ENCODE measurements around the gene MCM9. TPM values are rescaled to one million over a fixed set of nuclear protein-coding genes. Genes with fewer than 3 reads are reported as not detected.

The MCM9 gene
- total RNA-seq, 1 experiment from 2014 or later = 18.6 TPM

GRCh38 chr6:118980063-118980462 lies 45.1 kb upstream of the MCM9 start:
- H3K4me1 Mint-ChIP-seq = no peaks in the 10 kb centered on the region
- H4K20me1 ChIP-seq (ENCODE audit: control insufficient read depth, insufficient read depth, insufficient read length) = no peaks in the 10 kb centered on the region
- H2BK20ac ChIP-seq (ENCODE audit: low read depth, low read length, poor library complexity, severe bottlenecking) = no peak overlapping the region
- TF ChIP-seq, protein P1, sequence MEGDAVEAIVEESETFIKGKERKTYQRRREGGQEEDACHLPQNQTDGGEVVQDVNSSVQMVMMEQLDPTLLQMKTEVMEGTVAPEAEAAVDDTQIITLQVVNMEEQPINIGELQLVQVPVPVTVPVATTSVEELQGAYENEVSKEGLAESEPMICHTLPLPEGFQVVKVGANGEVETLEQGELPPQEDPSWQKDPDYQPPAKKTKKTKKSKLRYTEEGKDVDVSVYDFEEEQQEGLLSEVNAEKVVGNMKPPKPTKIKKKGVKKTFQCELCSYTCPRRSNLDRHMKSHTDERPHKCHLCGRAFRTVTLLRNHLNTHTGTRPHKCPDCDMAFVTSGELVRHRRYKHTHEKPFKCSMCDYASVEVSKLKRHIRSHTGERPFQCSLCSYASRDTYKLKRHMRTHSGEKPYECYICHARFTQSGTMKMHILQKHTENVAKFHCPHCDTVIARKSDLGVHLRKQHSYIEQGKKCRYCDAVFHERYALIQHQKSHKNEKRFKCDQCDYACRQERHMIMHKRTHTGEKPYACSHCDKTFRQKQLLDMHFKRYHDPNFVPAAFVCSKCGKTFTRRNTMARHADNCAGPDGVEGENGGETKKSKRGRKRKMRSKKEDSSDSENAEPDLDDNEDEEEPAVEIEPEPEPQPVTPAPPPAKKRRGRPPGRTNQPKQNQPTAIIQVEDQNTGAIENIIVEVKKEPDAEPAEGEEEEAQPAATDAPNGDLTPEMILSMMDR (conservative IDR thresholded peaks at IDR 0.05) = no peak
- no peak overlapping the region for H3K56ac ChIP-seq (ENCODE audit: insufficient read length, low read depth, low read length)
- no peaks in the 10 kb centered on the region for H3K9me3 Mint-ChIP-seq
- no peak overlapping the region for H3K23ac ChIP-seq (ENCODE audit: insufficient read length, low read depth, low read length)
- H2AFZ ChIP-seq (ENCODE audit: low read length) = no peak overlapping the region
- no peak overlapping the region for H4K8ac ChIP-seq (replicated peaks; ENCODE audit: insufficient read length, low read depth, low read length)
- H2AK5ac ChIP-seq (ENCODE audit: insufficient read length, low read length) = no peak overlapping the region
- no peak overlapping the region for H3K27ac Mint-ChIP-seq
- no peak overlapping the region for H4K91ac ChIP-seq (ENCODE audit: insufficient read length, low read depth, low read length)
- H3K9ac ChIP-seq (ENCODE audit: extremely low read depth, insufficient read length, low read length) = no peak overlapping the region
- H3K4me3 Mint-ChIP-seq = no peak overlapping the region
- no peak overlapping the region for H3K14ac ChIP-seq (ENCODE audit: insufficient read depth, low read length)
- no peak overlapping the region for H2BK15ac ChIP-seq (ENCODE audit: low read depth, low read length)
- H2BK120ac ChIP-seq (ENCODE audit: low read depth, low read length, poor library complexity, severe bottlenecking) = no peak overlapping the region
- DNase-seq = no peak
- H4K5ac ChIP-seq (ENCODE audit: insufficient read length, low read depth, low read length) = no peak overlapping the region
- H3K27me3 ChIP-seq (ENCODE audit: insufficient read depth, low read length) = no peaks in the 10 kb centered on the region
- H3K4ac ChIP-seq (ENCODE audit: low read depth, low read length) = no peak overlapping the region
- no peak overlapping the region for H3K4me2 ChIP-seq (ENCODE audit: insufficient read depth, insufficient read length, low read length)
- H3K27ac ChIP-seq (ENCODE audit: insufficient read length, low read depth, low read length) = no peak overlapping the region
- no peaks in the 10 kb centered on the region for H3K79me2 ChIP-seq (ENCODE audit: insufficient read depth, low read length)
- H3K18ac ChIP-seq (ENCODE audit: insufficient read length, low read depth, low read length) = no peak overlapping the region
- H3K23me2 ChIP-seq (ENCODE audit: insufficient read length, low read depth, low read length, poor library complexity, severe bottlenecking) = no peaks in the 10 kb centered on the region
- H3K79me1 ChIP-seq (ENCODE audit: insufficient read depth, low read depth, low read length, poor library complexity, severe bottlenecking) = no peaks in the 10 kb centered on the region
- no peaks in the 10 kb centered on the region for H3K27me3 Mint-ChIP-seq (ENCODE audit: low read depth)
- no peak overlapping the region for H2BK12ac ChIP-seq (ENCODE audit: insufficient read length, low read depth, low read length)
- no peak overlapping the region for H2BK5ac ChIP-seq (ENCODE audit: insufficient read length, low read length)
- no peak overlapping the region for H3T11ph ChIP-seq (ENCODE audit: low read length)
- no peaks in the 10 kb centered on the region for H3K9me3 ChIP-seq (ENCODE audit: control insufficient read depth, low read depth, low read length)
- H3K4me1 ChIP-seq (ENCODE audit: insufficient read depth, low read length) = no peaks in the 10 kb centered on the region
- peaks cover 7 to 27% (median 21%) of the 10 kb centered on the region in 3 experiments; a peak in 6 of 7 replicates for H3K36me3 Mint-ChIP-seq (ENCODE audit: insufficient read depth in 1 of 3, low read depth in 3 of 3)
- no CpG with 5 or more reads among the region's 5 CpGs for WGBS (ENCODE audit: extremely low coverage, insufficient read length, low lambda C conversion rate)

All from H9 (cell line).